K562 (cell line): ENCODE data around the gene LNPEP. TPM values are rescaled to one million over a fixed set of nuclear protein-coding genes. Genes with fewer than 3 reads are reported as not detected.
A peak's percentile ranks its signal among the peaks of the same experiment; 100 is the strongest.

Source experiments
- CBX8 ChIP-seq: fragments of 200-600 bp; sonication (generic); IDR thresholded peaks from 2 replicates; pipeline ENCODE4 v1.6.1; 2012; ENCODE audit warnings: borderline replicate concordance, mixed run types, low read depth, mild to moderate bottlenecking, moderate library complexity, mixed read lengths, low read length, control low read depth, inconsistent platforms; ENCODE audit not compliant: poor library complexity, severe bottlenecking; ENCODE audit errors: extremely low read depth
- CEBPG ChIP-seq, 3 experiments: fragments of 200-800 bp in 1 of 3; sonication (Bioruptor generic) in 1 of 3; sonication (generic) in 1 of 3; formaldehyde crosslinking in 1 of 3; IDR thresholded peaks in 2 of 3; conservative IDR thresholded peaks in 1 of 3; 2 replicates each; pipeline versions ENCODE4 v1.6.1 to v1.8.0; 2016 to 2022; ENCODE audit warnings: missing compliant biosample characterization in 2 of 3, missing genetic modification characterization in 2 of 3, mild to moderate bottlenecking in 1 of 3, missing genetic modification reagents in 1 of 3
- CSDE1 ChIP-seq, 2 experiments: fragments of 450-650 bp; IDR thresholded peaks; 2 replicates each; pipeline ENCODE4 v1.6.1; 2016; ENCODE audit warnings: mild to moderate bottlenecking in 1 of 2
- EP300 ChIP-seq: IDR thresholded peaks from 2 replicates; pipeline ENCODE4 v1.6.1; 2012; ENCODE audit warnings: low read length, improper control_type of control experiment
- ESRRB ChIP-seq: fragments of 250-450 bp; sonication (Bioruptor Pico); IDR thresholded peaks from 2 replicates; pipeline ENCODE4 v1.5.0; 2020; ENCODE audit warnings: mild to moderate bottlenecking, moderate library complexity, borderline replicate concordance
- HDAC2 ChIP-seq: fragments of 450-650 bp; IDR thresholded peaks from 2 replicates; pipeline ENCODE4 v1.6.1; 2016; ENCODE audit warnings: mild to moderate bottlenecking
- KAT2B ChIP-seq: IDR thresholded peaks from one replicate; pipeline ENCODE4 v1.6.1; 2012; ENCODE audit warnings: low read depth, mild to moderate bottlenecking, control low read depth, inconsistent platforms, low read length, moderate library complexity
- L3MBTL2 ChIP-seq: fragments of 450-650 bp; IDR thresholded peaks from 2 replicates; pipeline ENCODE4 v1.6.1; 2016; ENCODE audit warnings: mild to moderate bottlenecking, moderate library complexity
- MECOM ChIP-seq: fragments of 250-450 bp; sonication (Bioruptor Pico); IDR thresholded peaks from 2 replicates; pipeline ENCODE4 v1.8.0; 2022; ENCODE audit warnings: inconsistent platforms
- NR2C2 ChIP-seq, 2 experiments: fragments of 200-800 bp in 1 of 2; sonication (Bioruptor generic) in 1 of 2; sonication (generic) in 1 of 2; formaldehyde crosslinking in 1 of 2; IDR thresholded peaks; 2 replicates each; pipeline versions ENCODE4 v1.6.1 to v1.8.0; 2016 to 2022; ENCODE audit warnings: mild to moderate bottlenecking in 1 of 2, missing compliant biosample characterization in 1 of 2, missing genetic modification characterization in 1 of 2, missing genetic modification reagents in 1 of 2
- NR4A1 ChIP-seq, 2 experiments: fragments of 250-450 bp in 1 of 2; fragments of 450-650 bp in 1 of 2; sonication (Bioruptor Pico) in 1 of 2; IDR thresholded peaks; 2 replicates each; pipeline versions ENCODE4 v1.4.0 to v1.6.1; 2016 to 2020; ENCODE audit warnings: mild to moderate bottlenecking in 2 of 2, missing compliant biosample characterization in 1 of 2, missing genetic modification characterization in 1 of 2, moderate library complexity in 1 of 2
- OTX1 ChIP-seq: fragments of 450-650 bp; formaldehyde crosslinking; IDR thresholded peaks from 2 replicates; pipeline ENCODE4 v1.4.0; 2022; ENCODE audit warnings: mild to moderate bottlenecking
- SAP30 ChIP-seq: fragments of 200-600 bp; sonication (generic); IDR thresholded peaks from 2 replicates; pipeline ENCODE4 v1.6.1; 2012; ENCODE audit warnings: borderline replicate concordance, low read depth, mild to moderate bottlenecking, moderate library complexity, low read length, control low read depth, inconsistent platforms; ENCODE audit not compliant: insufficient read depth, poor library complexity, severe bottlenecking
- ZFPM2 ChIP-seq: fragments of 250-450 bp; sonication (Bioruptor Pico); IDR thresholded peaks from 2 replicates; pipeline ENCODE4 v1.5.1; 2022; ENCODE audit warnings: mild to moderate bottlenecking
- ZNF134 ChIP-seq: fragments of 250-450 bp; sonication (Bioruptor Pico); conservative IDR thresholded peaks from 2 replicates; pipeline ENCODE4 v1.4.0; 2020
- ZNF146 ChIP-seq: IDR thresholded peaks from one replicate; pipeline ENCODE4 v1.6.1; 2018; ENCODE audit warnings: missing compliant biosample characterization; ENCODE audit not compliant: unreplicated experiment
- polyA plus RNA-seq, 8 experiments: library from polyadenylated mRNA; depleted of rRNA in 4 of 8; stranded (reverse) in 5 of 8; unstranded in 3 of 8; fragments of >200 nt; fragmentation: Nextera tagmentation in 2 of 8; fragmentation: Illumina TruSeq in 1 of 8; extraction: Ambion mirVana in 2 of 8; extraction: Trizol in 1 of 8; gene quantifications; 2 replicates each; pipeline versions ENCODE4 v1.2.1 to v1.2.3, GENCODE V29; 2011 to 2014; ENCODE audit warnings: inconsistent platforms in 1 of 8, missing spikeins in 1 of 8
- total RNA-seq, 7 experiments: library from RNA; depleted of rRNA in 6 of 7; stranded (reverse); fragments of >200 nt in 6 of 7; fragmentation: Illumina TruSeq in 2 of 7; extraction: Trizol in 2 of 7; gene quantifications; 2 replicates each; pipeline versions ENCODE4 v1.2.1 to v1.2.3, GENCODE V29; 2011 to 2021; ENCODE audit warnings: low replicate concordance in 1 of 7
- TF ChIP-seq, protein P1 (sequence below): fragments of 250-450 bp; sonication (Bioruptor Pico); IDR thresholded peaks from 2 replicates; pipeline ENCODE4 v1.4.0; 2020; ENCODE audit warnings: mild to moderate bottlenecking
- TF ChIP-seq, protein P2 (sequence below), 3 experiments: fragments of 200-800 bp in 1 of 3; sonication (Bioruptor generic) in 1 of 3; sonication (generic) in 1 of 3; formaldehyde crosslinking in 1 of 3; IDR thresholded peaks; 2 replicates each; pipeline versions ENCODE4 v1.6.1 to v1.8.0; 2016 to 2022; ENCODE audit warnings: mild to moderate bottlenecking in 2 of 3, missing compliant biosample characterization in 2 of 3, missing genetic modification characterization in 2 of 3, missing genetic modification reagents in 1 of 3
- TF ChIP-seq, protein P3 (sequence below): sonication (generic); formaldehyde crosslinking; IDR thresholded peaks from 2 replicates; pipeline ENCODE4 v1.8.1; 2023; ENCODE audit warnings: mild to moderate bottlenecking, missing genetic modification reagents
- TF ChIP-seq, protein P4 (sequence below): sonication (generic); formaldehyde crosslinking; IDR thresholded peaks from 2 replicates; pipeline ENCODE4 v1.9.0; 2022; ENCODE audit warnings: mild to moderate bottlenecking, missing genetic modification reagents

Gene LNPEP
- total and polyA plus RNA-seq, 9 of the 15 experiments (the other 6 are each of a cell fraction or from before 2014, with no cell fraction given) = 2.6 to 27.9 (median 11.2) TPM

DNA sequence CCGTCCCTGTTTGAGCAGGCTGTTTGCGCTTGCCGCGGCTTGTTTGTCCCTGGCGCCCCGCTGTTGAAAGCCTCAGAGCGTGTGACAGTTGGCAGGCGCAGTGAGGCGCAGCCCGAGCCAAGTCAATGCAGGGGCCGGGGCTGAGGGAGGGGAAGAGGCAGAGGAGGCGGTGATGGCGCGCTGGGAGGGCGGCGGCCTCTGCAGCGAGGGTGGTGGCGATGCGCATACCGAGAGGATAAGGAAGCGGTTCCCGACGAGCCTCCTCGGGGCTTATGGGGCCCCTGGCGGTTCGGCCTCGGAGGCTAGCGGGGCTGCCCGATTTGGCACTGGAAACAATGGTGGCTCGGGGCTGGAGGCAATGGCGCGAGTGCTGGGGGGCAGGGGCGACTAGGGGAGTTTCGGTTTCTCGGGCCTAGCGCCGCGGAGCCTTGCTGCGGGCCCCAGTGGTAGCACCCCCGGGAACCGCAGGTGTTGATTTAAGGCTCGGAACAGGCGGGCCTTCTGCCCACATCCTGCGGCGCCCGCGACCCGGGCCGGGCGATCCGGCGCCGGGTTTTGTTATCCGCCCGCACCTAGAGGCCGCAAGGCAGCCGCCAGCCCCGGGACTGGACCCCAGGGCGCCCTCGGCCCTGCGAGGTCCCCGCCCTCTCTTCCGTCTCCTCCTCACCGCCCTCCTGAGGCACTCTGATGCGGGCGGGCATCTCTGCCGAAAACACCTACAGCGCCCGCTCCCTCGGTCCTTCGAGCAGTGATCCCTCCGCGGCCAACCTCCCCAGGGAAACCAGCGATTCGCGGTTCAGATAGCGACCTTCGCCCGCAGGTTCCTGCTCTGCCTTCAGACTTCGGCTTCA is 947 bp upstream of the LNPEP start (continued):
- TF ChIP-seq, protein P1, sequence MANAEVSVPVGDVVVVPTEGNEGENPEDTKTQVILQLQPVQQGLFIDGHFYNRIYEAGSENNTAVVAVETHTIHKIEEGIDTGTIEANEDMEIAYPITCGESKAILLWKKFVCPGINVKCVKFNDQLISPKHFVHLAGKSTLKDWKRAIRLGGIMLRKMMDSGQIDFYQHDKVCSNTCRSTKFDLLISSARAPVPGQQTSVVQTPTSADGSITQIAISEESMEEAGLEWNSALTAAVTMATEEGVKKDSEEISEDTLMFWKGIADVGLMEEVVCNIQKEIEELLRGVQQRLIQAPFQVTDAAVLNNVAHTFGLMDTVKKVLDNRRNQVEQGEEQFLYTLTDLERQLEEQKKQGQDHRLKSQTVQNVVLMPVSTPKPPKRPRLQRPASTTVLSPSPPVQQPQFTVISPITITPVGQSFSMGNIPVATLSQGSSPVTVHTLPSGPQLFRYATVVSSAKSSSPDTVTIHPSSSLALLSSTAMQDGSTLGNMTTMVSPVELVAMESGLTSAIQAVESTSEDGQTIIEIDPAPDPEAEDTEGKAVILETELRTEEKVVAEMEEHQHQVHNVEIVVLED (CRISPR knock-in tag) = no peak
- TF ChIP-seq MECOM (CRISPR knock-in tag) (no peak), CBX8 (no peak), EP300 (0 out of 2 replicates have a peak, but pooled peaks have one; percentile 31), SAP30 (no peak), NR4A1 (CRISPR knock-in tag; IDR thresholded peaks at IDR 0.05) (no peak), NR4A1 (tag; IDR thresholded peaks at IDR 0.05) (0 out of 2 replicates have a peak, but pooled peaks have one; percentile 65), CSDE1 (IDR thresholded peaks at IDR 0.05) (no peak; a peak in 1 of 4 replicates), ZNF146 (CRISPR knock-in tag) (peak; percentile 6), HDAC2 (peak; percentile 46; the same call in 1 of the 2 replicates), ZFPM2 (no peak), ZNF134 (no peak), CEBPG (CRISPR knock-in tag; IDR thresholded peaks at IDR 0.05) (no peak), CEBPG (tag; conservative IDR thresholded peaks at IDR 0.05 in 1 of 2, IDR thresholded peaks at IDR 0.05 in 1 of 2) (no peak), L3MBTL2 (peak; percentile 73), NR2C2 (CRISPR knock-in tag; IDR thresholded peaks at IDR 0.05) (no peak), NR2C2 (tag; IDR thresholded peaks at IDR 0.05) (peak; percentile 61), ESRRB (no peak), KAT2B (no peak), OTX1 (CRISPR knock-in tag) (peak; percentile 65; the same call in 1 of the 2 replicates)
- TF ChIP-seq, protein P2, sequence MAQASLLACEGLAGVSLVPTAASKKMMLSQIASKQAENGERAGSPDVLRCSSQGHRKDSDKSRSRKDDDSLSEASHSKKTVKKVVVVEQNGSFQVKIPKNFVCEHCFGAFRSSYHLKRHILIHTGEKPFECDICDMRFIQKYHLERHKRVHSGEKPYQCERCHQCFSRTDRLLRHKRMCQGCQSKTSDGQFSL (CRISPR knock-in tag; IDR thresholded peaks at IDR 0.05) = no peak
- TF ChIP-seq, protein P2 (tag; IDR thresholded peaks at IDR 0.05) = no peak
- TF ChIP-seq, protein P3, sequence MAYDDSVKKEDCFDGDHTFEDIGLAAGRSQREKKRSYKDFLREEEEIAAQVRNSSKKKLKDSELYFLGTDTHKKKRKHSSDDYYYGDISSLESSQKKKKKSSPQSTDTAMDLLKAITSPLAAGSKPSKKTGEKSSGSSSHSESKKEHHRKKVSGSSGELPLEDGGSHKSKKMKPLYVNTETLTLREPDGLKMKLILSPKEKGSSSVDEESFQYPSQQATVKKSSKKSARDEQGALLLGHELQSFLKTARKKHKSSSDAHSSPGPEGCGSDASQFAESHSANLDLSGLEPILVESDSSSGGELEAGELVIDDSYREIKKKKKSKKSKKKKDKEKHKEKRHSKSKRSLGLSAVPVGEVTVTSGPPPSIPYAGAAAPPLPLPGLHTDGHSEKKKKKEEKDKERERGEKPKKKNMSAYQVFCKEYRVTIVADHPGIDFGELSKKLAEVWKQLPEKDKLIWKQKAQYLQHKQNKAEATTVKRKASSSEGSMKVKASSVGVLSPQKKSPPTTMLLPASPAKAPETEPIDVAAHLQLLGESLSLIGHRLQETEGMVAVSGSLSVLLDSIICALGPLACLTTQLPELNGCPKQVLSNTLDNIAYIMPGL (CRISPR knock-in tag) = no peak; the same call in none of the 2 replicates
- TF ChIP-seq, protein P4, sequence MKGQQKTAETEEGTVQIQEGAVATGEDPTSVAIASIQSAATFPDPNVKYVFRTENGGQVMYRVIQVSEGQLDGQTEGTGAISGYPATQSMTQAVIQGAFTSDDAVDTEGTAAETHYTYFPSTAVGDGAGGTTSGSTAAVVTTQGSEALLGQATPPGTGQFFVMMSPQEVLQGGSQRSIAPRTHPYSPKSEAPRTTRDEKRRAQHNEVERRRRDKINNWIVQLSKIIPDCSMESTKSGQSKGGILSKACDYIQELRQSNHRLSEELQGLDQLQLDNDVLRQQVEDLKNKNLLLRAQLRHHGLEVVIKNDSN (CRISPR knock-in tag) = no peak
